HG02763 (cell line): ENCODE results near the gene ST3GAL5.

Source experiments
- ATAC-seq: cut with Tn5 transposase; IDR thresholded peaks from one replicate; pipeline ENCODE4 v1.9.1; 2021; ENCODE audit warnings: mild to moderate bottlenecking, moderate library complexity; ENCODE audit not compliant: unreplicated experiment

ST3GAL5 gene

DNA sequence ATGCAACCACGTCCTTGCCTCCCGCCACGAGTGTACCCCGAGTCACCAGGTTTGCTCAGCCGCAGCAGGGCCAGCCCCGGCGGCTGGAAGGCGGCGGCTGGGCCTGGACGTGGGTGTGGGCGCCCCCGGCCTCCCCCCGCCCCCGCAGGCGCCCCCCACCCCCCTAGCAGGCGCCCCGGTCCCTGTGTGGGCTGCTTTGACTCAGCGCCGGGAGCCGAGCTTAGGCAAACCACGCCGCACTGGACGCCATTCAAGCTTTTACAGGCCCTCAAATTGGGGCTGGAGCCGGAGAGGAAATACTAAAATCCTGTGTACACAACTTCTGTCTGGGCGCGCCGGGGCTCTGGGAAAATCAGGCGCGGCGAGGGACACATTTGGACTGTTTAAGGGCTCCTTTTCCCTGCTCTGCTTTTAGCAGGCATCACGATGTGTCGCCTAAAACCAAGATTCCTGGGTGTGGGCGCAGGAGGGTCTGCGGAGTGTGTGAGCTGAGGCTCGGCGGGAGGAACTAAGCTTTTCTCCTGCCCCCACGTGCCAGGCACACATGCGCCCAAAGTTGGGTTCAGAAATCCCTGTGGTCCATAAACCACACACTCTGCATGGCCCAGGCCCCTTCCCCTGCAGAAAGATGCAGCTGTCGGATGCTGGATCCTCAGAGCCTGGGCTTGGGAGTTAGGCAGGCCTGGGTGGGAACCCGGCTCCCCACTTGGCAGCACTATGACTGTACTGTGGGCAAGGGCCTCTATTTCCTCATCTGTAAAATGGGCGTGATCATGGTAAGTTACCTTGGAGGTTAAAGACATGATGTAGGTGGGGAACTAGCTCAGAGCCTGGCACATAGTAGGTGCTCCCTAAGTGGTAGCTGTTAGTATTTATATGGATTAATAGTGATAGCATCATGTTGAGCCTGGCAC, 77.4 kb downstream of the ST3GAL5 start:
- ATAC-seq, result no peak

DNA sequence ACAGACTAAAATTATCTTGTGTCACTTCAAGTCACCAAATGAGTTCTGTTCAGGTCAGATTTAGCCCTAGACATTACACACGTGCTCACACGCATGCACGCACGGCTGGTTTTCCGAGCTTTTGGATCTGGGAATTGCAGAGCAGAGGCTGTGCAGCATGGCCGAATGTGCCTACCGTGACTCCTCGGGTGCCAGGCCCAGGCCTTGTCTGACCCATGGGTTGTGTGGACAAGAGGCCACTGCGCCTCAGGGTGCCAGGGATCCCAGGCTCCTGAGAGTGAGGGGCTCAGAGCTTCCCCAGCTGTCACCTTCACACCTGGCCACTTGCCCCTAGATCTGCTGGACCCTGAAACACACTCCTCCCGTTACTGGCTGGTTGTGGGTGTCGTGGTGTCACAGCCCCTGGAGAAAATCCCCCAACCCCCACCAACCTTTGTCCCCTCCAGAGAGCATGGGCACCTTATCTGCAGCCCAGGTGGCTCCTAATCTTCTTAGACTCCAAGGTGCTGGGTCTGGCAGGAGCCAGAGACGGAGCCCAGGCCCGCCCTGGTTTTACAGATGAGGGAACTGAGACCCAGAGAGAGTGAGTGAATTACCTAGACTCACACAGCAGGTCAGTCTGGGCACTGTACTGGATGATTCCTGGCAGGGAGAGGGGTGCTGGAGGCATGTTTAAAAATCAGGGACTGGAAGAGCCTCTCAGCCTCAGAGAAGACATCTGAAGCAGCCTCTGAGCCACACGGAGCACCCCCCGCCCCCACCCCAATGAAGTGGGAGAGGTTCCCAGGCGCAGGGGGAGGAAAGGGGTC, 78.2 kb downstream of the ST3GAL5 start:
- no peak for ATAC-seq

DNA sequence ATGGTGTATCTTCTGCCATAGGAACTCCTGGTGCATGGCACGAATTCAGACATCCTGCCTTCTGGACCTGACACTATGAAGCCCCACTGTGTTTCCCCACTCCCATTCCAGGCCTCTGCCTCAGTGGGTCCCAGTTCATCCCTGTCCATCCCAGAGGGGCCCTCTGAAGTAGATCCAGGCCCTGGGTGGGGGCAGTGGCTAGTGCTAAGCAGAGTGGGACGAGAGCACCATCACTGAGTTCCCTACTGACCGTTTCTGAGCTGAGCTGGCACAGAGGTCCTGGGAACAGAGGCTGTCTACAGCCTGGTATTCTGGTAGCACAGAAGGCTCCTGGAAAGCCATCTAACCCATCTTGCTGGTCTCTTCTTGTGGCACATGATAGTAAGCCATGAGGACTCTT, 81.0 kb downstream of the ST3GAL5 start:
- no peak for ATAC-seq

DNA sequence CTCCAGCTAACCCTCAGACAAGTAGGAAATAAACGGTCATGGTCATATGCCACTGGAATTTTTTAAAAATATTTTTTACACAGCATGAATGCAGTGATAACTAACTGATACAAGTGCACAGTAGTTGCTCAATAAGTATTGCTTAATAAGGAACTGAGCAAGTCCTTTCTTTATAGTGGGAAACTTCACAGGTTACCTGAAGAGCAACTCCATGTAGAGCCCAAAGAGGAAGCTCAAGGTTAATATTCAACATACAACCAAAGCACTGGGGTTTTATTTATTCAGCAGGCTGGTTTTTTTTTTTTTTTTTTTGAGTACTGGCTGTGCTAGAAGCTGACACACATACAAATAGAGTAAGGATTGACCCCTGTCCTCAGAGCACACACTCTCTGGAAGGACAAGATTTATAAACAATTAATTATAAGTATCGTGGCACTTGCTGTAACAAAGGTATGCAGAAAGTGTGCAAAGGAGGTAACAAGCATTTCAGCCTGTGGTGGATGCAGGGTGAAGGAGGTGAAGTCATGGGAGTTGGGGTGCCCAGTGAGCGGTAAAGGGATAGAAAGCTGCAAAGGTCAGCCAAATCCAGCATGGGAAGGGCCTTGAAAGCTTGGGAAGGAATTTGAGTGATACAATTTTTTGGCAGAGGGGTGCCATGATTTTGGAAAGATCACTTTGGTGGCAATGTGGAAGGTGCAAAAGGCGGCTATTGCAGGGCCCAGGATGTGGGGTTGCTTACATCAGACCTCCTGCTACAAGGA, 82.3 kb downstream of the ST3GAL5 start:
- no peak for ATAC-seq

DNA sequence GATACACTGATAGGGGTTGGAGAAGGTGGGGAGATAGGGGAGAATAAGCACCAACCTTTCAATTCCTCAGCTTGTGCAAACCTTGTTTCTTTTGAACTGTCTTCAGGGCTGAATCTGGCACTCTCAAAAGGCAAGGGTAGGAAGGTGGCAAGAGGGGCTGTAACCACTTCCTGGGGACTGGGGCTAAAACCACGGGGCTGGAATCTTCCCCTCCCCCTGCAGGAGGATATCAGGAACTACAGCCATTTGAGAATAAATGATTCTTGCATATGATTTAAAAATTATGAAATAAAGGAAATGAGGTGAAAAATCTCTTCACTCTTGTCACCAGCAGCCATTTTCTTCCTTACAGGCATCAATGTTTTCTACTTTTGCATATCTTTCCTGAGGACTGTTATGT, 84.2 kb downstream of the ST3GAL5 start:
- ATAC-seq, result no peak

DNA sequence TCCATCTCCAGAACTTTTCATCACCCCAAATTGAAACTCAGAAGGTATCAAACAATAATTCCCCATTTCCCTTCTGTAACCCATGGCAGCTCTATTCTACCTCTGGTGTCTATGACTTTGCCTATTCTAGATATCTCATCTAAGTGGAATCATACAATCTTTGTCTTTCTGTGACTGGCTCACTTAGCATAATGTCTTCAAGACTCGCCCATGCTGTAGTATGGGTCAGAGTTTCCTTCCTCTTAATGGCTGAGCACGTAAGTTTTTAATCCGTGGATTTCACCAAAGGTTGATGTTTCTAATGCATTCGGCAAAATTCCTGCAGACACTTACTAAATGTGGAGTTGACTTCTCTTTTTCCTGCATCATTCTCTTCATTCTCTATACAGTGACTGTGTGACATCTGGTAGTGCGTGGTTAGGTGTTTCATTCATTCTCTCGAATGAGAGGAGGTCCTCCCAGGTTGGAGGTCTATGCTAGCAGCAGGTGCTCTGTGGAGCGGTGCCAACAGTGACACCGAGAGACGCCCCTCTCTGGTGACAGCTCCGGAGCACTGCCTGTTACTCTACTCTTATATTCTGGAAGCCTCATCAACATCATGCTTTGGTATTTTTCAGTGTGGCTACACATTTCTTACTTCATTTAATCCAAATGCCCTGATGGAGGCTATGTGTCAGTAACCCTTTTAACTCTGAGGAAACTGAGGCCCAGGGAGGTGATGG, 84.9 kb downstream of the ST3GAL5 start:
- ATAC-seq, result no peak

DNA sequence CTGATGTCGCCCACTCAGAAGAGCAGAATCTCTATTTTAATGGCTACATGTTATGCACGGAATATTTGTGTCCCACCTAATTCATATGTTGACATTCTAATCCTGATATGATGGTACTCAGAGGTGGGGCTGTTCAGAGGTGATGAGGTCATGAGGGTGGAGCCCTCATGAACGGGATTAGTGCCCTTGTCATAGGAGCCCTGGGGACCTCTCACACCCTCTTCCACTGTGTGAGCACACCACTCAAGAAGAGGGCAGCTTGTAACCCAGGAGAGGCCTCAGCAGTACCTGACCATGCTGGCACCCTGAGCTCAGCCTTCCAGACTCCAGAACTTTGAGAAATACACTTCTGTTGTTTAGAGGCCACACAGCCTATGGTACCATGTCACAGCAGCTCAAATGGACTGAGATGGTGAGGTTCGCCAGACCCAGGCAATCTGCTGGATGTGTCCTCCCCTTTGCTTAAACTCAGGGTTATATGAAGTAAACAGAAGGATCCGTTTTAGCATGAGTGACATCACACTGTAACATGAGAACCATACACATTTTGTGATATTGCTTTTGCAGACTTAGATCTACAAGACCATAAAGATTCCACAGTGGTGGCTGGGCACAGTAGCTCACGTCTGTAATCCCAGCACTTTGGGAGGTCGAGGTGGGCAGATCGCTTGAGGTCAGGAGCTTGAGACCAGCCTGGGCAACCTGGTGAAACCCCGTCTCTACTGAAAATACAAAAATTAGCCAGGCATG, 86.3 kb downstream of the ST3GAL5 start:
- ATAC-seq, result no peak

DNA sequence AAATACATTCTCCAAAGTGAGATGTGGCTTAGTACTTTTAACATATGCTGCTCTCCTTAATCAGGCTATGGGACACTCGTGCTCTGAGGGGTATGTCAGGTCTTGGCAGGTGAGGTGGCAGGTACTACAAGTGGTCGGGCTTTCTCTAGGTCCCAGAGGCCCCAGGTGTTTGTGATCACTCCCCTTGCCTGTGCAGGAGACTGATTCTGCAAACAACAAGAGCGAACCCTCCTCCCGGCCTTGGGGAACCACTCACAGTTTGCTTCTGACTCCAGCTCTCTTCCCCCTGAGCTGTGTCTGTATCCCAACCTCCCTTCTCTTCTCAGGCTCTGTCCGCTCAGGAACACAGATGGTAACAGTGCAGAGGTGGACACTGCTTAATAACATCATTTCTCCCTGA, 86.9 kb downstream of the ST3GAL5 start:
- no peak for ATAC-seq

DNA sequence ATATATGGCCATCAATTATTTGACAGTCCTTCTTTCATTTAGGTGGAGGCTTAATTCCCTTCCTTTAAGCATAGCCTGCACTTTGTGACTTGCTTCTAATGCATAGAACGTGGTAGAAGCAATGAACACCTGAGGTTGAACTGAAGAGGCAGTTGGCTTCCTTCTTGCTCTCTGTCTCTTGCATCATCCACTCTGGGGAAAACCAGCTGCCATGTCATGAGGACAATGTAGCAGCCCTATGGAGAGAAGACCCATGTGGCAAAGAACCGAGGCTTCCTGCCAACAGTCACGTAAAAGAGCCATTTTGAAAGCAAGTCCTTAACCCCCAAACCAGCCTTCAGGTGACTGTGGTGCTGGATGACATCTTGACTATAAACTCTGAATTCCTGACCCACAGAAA, 88.2 kb downstream of the ST3GAL5 start:
- ATAC-seq, result no peak

DNA sequence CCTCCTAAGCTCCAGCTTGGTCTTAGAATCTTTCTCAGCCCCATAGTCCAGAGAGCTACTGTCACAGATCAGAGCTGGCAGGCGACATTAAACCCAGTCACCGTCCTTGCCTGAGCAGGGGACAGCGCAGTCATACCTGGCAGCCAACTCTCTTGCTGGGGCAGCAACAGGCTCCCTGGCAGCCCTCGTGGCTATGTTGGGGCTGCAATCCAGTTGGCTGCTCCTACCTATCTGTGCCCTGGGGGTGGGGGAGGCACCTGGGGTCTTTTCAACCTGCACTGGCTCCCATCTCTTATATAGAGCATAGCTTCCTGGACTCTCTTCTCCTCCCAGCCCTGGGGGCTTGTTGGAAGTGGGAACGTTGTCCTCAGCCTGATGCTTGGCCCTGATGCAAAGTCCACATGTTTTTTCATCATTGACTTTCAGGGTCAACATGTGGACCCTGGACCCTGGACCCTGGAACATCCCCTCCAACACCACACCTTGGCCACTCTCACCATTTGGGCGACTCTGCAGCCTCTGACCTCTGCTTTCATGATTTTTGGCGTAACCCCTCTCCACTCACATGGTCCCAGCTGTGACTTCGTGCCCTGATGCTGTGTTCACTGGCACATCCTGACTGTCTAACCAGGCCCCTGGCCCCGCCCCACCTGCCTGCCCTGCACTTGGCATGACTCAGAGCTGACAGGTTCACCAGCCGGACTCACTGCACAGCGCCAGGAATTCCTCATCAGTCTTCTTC, 89.4 kb downstream of the ST3GAL5 start:
- no peak for ATAC-seq

DNA sequence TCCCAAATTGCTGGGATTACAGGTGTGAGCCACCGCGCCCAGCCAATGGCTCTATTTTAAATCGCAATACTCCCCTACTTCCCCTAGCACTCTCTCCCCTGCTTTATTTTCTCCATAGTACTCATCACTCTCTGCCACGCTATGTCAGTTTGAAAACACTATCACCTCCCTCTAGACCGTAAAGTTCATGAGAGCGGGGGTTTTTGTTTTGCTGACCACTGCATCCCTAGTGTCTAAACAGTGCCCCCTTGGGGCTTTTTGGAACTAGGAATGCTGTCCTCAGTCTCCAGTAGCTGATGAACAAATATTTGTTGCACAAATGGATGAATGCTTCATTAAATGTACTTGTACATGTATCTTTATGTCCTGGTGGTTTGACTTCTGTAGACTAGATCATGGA, 90.9 kb downstream of the ST3GAL5 start:
- no peak for ATAC-seq

DNA sequence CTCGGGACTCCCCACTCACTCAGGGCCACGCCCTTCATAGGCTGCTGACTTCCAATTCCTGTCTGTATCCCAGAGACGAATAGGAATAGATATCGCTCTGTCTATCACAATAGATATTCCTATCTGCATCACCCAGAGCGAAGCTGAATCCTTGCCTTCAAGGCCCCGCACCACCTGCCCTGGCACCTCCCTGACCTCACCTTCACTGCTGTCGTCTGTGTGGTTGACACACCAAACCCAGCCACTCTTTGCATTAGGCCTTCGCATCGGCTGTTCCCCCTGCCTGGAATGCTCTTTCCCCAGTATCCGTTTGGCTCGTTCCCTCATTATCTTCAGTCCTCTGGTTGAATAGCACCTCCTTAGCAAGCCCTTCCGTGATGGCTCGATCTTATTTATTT, 91.5 kb downstream of the ST3GAL5 start:
- ATAC-seq, result no peak

DNA sequence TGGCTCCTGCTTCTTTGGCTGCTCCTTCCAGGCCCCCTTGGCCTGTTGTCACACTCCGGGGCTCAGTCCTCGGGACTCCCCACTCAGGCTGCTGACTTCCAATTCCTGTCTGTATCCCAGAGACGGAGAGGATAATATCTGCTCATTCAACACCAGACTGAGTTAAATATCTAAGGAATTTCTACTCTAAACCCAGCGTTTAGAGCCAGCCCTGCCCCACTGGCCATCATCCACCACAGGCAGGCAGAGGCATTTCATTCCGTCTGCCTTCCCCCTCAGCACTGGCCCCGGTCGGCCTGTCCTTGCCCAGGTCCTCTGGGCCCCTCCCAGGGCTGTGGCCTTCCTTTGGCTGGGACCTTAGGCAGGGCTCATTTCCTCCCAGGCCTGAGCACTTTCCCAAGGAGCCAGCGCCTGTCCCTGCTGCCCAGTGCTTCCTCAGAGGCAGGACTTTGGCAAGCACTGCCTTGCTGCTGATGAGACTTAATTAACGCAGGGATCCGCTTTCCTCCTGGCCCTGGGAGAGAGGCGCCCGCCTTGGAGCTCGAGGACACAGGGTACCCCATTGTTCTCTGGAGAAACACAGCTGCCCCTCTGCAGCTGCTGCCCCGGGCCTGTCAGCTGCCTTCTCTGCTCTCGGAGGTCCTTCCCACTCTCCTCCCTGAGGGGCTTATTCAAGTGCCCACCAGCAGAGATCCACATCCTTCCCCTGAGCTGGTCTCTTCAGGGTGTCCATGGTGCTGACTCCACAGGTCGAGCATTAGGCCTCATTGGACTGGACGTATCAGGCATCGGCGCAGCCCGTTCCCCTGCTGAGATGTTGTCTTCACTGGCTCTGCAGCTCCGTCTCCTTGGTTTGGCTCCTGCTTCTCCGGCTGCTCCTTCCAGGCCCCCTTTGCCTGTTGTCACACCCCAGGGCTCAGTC, 92.2 kb downstream of the ST3GAL5 start:
- ATAC-seq, result no peak

DNA sequence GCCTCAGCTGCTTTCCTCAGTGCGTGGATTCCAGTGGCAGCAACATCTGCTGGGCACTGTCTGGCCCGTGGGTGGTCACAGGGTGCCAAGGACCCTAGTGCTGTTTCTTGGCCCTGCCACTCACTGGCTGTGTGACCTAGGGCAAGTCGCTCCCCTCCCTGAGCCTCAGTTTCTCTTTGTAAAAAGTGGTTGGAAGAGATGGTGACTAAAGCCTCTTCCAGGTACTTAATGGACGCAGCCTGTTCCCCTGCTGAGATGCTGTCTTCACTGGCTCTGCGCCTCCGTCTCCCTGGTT, 92.8 kb downstream of the ST3GAL5 start:
- no peak for ATAC-seq

DNA sequence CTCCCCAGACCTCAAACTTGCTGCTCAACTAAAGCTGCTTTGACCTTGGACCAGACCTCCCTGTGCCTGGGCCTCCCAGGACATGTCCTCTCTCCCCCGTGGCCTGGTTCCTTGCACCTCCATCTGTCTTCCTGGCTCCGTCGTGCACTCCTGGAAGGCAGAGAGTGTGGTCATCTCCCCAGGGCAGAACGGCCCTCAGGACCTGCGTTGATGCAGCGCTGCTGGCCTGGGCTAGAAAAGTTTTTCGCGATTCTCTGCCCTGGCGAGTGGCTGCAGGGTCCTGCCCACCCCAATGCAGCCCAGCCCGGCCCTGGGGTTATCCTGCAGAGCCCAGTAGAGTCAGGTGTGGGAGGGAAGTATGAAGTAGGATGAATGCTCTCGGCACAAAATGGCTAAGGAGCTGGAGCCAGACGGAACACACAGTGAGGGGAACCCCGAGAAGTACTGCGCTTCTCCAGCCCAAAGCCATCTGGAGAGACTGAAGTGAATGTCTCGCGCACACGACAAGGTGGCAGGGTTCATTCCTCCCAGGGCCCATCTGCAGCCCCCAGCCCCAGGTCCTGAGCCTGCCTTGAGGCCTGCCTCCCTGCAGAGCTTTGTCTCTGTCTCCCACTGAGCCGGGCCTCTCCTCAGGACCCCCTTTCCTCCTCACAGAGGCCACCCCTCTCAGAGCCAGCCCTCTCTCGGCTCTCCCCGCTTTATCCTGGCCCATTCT, 93.3 kb downstream of the ST3GAL5 start:
- no peak for ATAC-seq

DNA sequence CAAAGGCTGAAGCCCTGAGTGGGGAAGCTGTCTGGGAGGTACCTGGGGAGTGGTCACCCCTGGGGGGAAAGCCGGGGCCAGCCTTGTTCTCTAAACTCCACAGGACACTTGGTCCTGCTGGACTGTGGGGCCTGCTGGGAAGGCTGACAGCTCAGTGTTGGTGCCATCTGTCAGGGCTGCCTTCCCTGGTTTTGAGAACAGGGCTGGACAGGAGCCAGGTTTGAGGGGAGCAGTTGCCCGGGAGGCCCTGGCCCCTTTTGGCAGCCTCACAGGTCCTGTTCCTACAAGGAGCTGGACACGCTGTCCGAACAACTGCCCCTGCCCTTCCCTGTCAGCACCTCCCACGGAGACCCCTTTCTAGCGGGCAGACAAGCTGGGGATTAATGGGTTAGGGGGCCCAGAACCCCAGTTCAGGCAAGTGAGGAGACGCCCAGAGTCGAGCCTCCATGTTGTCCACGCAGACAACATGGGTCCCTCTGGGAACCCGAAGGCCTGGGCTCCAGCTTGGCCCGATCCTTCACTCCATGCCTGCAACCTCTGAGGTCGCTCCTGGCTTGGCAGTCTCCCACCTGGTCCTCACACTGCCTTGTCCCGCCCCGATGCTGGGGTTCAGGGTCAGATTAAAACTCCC, 94.2 kb downstream of the ST3GAL5 start:
- no peak for ATAC-seq

DNA sequence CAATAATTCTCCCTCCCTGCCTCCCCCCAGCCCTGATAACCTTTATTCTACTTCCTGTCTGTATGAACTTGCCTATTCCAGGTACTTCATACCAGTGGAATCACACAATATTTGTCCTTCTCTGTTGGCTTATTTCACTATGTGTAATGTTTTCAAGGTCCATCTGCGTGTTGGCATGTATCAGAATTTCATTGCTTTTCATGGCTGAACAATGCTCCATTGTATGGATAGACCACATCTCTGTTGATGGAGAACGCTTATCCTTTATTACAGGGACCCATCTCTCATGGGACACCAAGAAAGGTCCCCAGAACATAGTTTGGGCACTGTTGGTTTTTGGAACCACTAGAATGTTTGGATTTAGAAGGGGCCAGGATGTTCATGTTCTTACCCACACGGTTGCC, 94.8 kb downstream of the ST3GAL5 start:
- ATAC-seq, result no peak
